GM21786 (cell line): Measurements from ENCODE around the gene USP17L18.
"Not testable (repeated sequence)": the region's sequence is repeated elsewhere in the genome, so short reads cannot be mapped to it uniquely, and the experiment has no call there.

Experiments
- ATAC-seq: cut with Tn5 transposase; IDR thresholded peaks from one replicate; pipeline ENCODE4 v1.9.1; 2021; ENCODE audit not compliant: unreplicated experiment

The USP17L18 gene

GRCh38 chr4:9247953-9248680 lies at the start of gene USP17L18:
USP17L18 (plus strand) TSS chr4:9248630; CDS start chr4:9248630, 0 bp downstream.
- not testable (repeated sequence) for ATAC-seq

GRCh38 chr4:9210357-9210756 lies 38.1 kb upstream of the USP17L18 start, which contains the start of gene USP17L10:
USP17L10 (plus strand) TSS chr4:9210657; CDS start chr4:9210657, 0 bp downstream.
- not testable (repeated sequence) for ATAC-seq

GRCh38 chr4:9214701-9215100 lies 33.7 kb upstream of the USP17L18 start:
- ATAC-seq: not testable (repeated sequence)

- ATAC-seq: not testable (repeated sequence)
Measured at GRCh38 chr4:9215105-9215504, 33.3 kb upstream of the USP17L18 start, which contains the start of gene USP17L11. USP17L11 (plus strand) TSS chr4:9215405; CDS start chr4:9215405, 0 bp downstream.

- ATAC-seq: not testable (repeated sequence)
Measured at GRCh38 chr4:9219852-9220251, 28.6 kb upstream of the USP17L18 start, which contains the start of gene USP17L12. USP17L12 (plus strand) TSS chr4:9220152; CDS start chr4:9220152, 0 bp downstream.

- ATAC-seq: not testable (repeated sequence)
Measured at GRCh38 chr4:9224596-9224995, 23.8 kb upstream of the USP17L18 start, which contains the start of gene USP17L13. USP17L13 (plus strand) TSS chr4:9224896; CDS start chr4:9224896, 0 bp downstream.

GRCh38 chr4:9230249-9230648 lies 18.2 kb upstream of the USP17L18 start:
- not testable (repeated sequence) for ATAC-seq

GRCh38 chr4:9234085-9234484 lies 14.3 kb upstream of the USP17L18 start, which contains the start of gene USP17L15:
USP17L15 (plus strand) TSS chr4:9234385; CDS start chr4:9234385, 0 bp downstream.
- not testable (repeated sequence) for ATAC-seq

GRCh38 chr4:9238461-9238860 lies 10.0 kb upstream of the USP17L18 start:
- not testable (repeated sequence) for ATAC-seq

- not testable (repeated sequence) for ATAC-seq
Measured at GRCh38 chr4:9243579-9243978, 4.9 kb upstream of the USP17L18 start, which contains the start of gene USP17L17. USP17L17 (plus strand) TSS chr4:9243879; CDS start chr4:9243879, 0 bp downstream.

GRCh38 chr4:9253078-9253477 lies 4.6 kb downstream of the USP17L18 start, which contains the start of gene USP17L19:
USP17L19 (plus strand) TSS chr4:9253378; CDS start chr4:9253378, 0 bp downstream.
- not testable (repeated sequence) for ATAC-seq

- ATAC-seq: not testable (repeated sequence)
Measured at GRCh38 chr4:9257824-9258223, 9.4 kb downstream of the USP17L18 start, which contains the start of gene USP17L20. USP17L20 (plus strand) TSS chr4:9258124; CDS start chr4:9258124, 0 bp downstream.

- not testable (repeated sequence) for ATAC-seq
Measured at GRCh38 chr4:9262572-9262971, 14.1 kb downstream of the USP17L18 start, which contains the start of gene USP17L21. USP17L21 (plus strand) TSS chr4:9262872; CDS start chr4:9262872, 0 bp downstream.

- ATAC-seq: not testable (repeated sequence)
Measured at GRCh38 chr4:9267319-9267718, 18.9 kb downstream of the USP17L18 start, which contains the start of gene USP17L22. USP17L22 (plus strand) TSS chr4:9267619; CDS start chr4:9267619, 0 bp downstream.

GRCh38 chr4:9271719-9272118 lies 23.3 kb downstream of the USP17L18 start:
- not testable (repeated sequence) for ATAC-seq
